GM23338 (cell line): Measurements from ENCODE around the gene WNT8B. TPM values are rescaled to one million over a fixed set of nuclear protein-coding genes. Genes with fewer than 3 reads are reported as not detected.

ENCODE experiments used
- ATAC-seq: fragments of 200-7000 bp; cut with Tn5 transposase; 3 replicates; pipeline ENCODE4 v1.9.1; 2020
- DNase-seq: peaks from one replicate; pipeline ENCODE4 v3.0.0-alpha.2; 2015; ENCODE audit warnings: low spot score
- H2AFZ ChIP-seq: fragments of 200-600 bp; sonication (generic); 2 replicates; pipeline ENCODE4 v1.8.0; 2016; ENCODE audit warnings: antibody characterized with exemption, mild to moderate bottlenecking, moderate library complexity
- H3F3A ChIP-seq: fragments of 200-600 bp; sonication (generic); replicated peaks from 2 replicates; pipeline ENCODE4 v1.8.0; 2017; ENCODE audit warnings: antibody characterized with exemption, mixed run types, low read depth
- H3K27ac ChIP-seq: fragments of 200-600 bp; sonication (generic); 2 replicates; pipeline ENCODE4 v1.6.1; 2016; ENCODE audit warnings: low read depth
- H3K27me3 ChIP-seq: fragments of 200-600 bp; sonication (generic); 2 replicates; pipeline ENCODE4 v1.8.0; 2016; ENCODE audit warnings: mild to moderate bottlenecking, mixed run types, moderate library complexity; ENCODE audit not compliant: insufficient read depth
- H3K36me3 ChIP-seq: fragments of 200-600 bp; sonication (generic); 2 replicates; pipeline ENCODE4 v1.8.0; 2016; ENCODE audit warnings: mild to moderate bottlenecking; ENCODE audit not compliant: insufficient read depth
- H3K4me1 ChIP-seq: fragments of 200-600 bp; sonication (generic); 2 replicates; pipeline ENCODE4 v1.8.0; 2016; ENCODE audit warnings: mild to moderate bottlenecking, moderate library complexity; ENCODE audit not compliant: insufficient read depth
- H3K4me2 ChIP-seq: fragments of 200-600 bp; sonication (generic); 2 replicates; pipeline ENCODE4 v1.7.1; 2017; ENCODE audit warnings: mixed run types
- H3K4me3 ChIP-seq: fragments of 200-600 bp; sonication (generic); 2 replicates; pipeline ENCODE4 v1.6.1; 2016; ENCODE audit warnings: mixed run types
- H3K79me2 ChIP-seq: fragments of 200-600 bp; sonication (generic); replicated peaks from 2 replicates; pipeline ENCODE4 v1.8.0; 2017; ENCODE audit warnings: mild to moderate bottlenecking; ENCODE audit not compliant: insufficient read depth
- H3K9me2 ChIP-seq: fragments of 200-600 bp; sonication (generic); 2 replicates; pipeline ENCODE4 v1.8.0; 2017; ENCODE audit not compliant: insufficient read depth
- H4K20me1 ChIP-seq: fragments of 200-600 bp; sonication (generic); replicated peaks from 2 replicates; pipeline ENCODE4 v1.8.0; 2017; ENCODE audit warnings: mild to moderate bottlenecking; ENCODE audit not compliant: insufficient read depth
- H3K27ac Mint-ChIP-seq: 2 replicates; pipeline ENCODE4 v1.8.0; 2020; ENCODE audit warnings: inconsistent platforms, mild to moderate bottlenecking, moderate library complexity, mixed read lengths
- H3K27me3 Mint-ChIP-seq: 3 replicates; pipeline ENCODE4 v1.8.0; 2022; ENCODE audit warnings: low read depth, mild to moderate bottlenecking, moderate library complexity, mixed read lengths, inconsistent platforms; ENCODE audit not compliant: insufficient read depth, poor library complexity
- H3K36me3 Mint-ChIP-seq: 3 replicates; pipeline ENCODE4 v1.8.0; 2021; ENCODE audit warnings: low read depth, mild to moderate bottlenecking, inconsistent platforms, moderate library complexity, mixed read lengths
- H3K4me1 Mint-ChIP-seq: 3 replicates; pipeline ENCODE4 v1.8.0; 2020; ENCODE audit warnings: mild to moderate bottlenecking, inconsistent platforms, mixed read lengths
- H3K4me3 Mint-ChIP-seq: 3 replicates; pipeline ENCODE4 v1.8.0; 2021; ENCODE audit warnings: moderate library complexity, mild to moderate bottlenecking, inconsistent platforms, mixed read lengths
- H3K9me3 Mint-ChIP-seq: 3 replicates; pipeline ENCODE4 v1.8.0; 2020; ENCODE audit warnings: moderate library complexity, mild to moderate bottlenecking, inconsistent platforms, mixed read lengths
- CREB1 ChIP-seq: fragments of 250-450 bp; sonication (Bioruptor Pico); IDR thresholded peaks from 2 replicates; pipeline ENCODE4 v1.5.0; 2020; ENCODE audit warnings: low read depth, mild to moderate bottlenecking, moderate library complexity
- EZH2 ChIP-seq: fragments of 200-600 bp; sonication (generic); IDR thresholded peaks from one replicate; pipeline ENCODE4 v1.8.0; 2017; ENCODE audit warnings: antibody characterized with exemption, mild to moderate bottlenecking, low read depth; ENCODE audit not compliant: unreplicated experiment
- EZH2phosphoT487 ChIP-seq: fragments of 200-600 bp; sonication (generic); IDR thresholded peaks from one replicate; pipeline ENCODE4 v1.8.1; 2018; ENCODE audit warnings: antibody characterized with exemption; ENCODE audit not compliant: unreplicated experiment
- JUNB ChIP-seq: IDR thresholded peaks from one replicate; pipeline ENCODE4 v1.6.1; 2016; ENCODE audit warnings: antibody characterized with exemption; ENCODE audit not compliant: unreplicated experiment
- NANOG ChIP-seq: IDR thresholded peaks from 2 replicates; pipeline ENCODE4 v1.6.1; 2016; ENCODE audit warnings: antibody characterized with exemption, borderline replicate concordance
- POLR2AphosphoS5 ChIP-seq: IDR thresholded peaks from 2 replicates; pipeline ENCODE4 v1.6.1; 2016; ENCODE audit warnings: antibody characterized with exemption, low read depth
- STAT1 ChIP-seq: IDR thresholded peaks from one replicate; pipeline ENCODE4 v1.6.1; 2016; ENCODE audit warnings: antibody characterized with exemption; ENCODE audit not compliant: unreplicated experiment
- ZNF114 ChIP-seq: fragments of 250-450 bp; sonication (Bioruptor Pico); IDR thresholded peaks from 2 replicates; pipeline ENCODE4 v1.5.0; 2020; ENCODE audit warnings: mild to moderate bottlenecking, moderate library complexity
- ZNF331 ChIP-seq: fragments of 250-450 bp; sonication (Bioruptor Pico); IDR thresholded peaks from 2 replicates; pipeline ENCODE4 v1.5.0; 2020; ENCODE audit warnings: low read depth, mild to moderate bottlenecking, moderate library complexity
- polyA plus RNA-seq: library from polyadenylated mRNA; unstranded; fragments of >200 nt; fragmentation: Nextera tagmentation; extraction: Ambion mirVana; gene quantifications from 2 replicates; pipeline ENCODE4 v1.2.1, GENCODE V29; 2016
- total RNA-seq: library from RNA; depleted of rRNA; stranded (reverse); fragments of >200 nt; shearing (Covaris generic); gene quantifications from 2 replicates; pipeline ENCODE4 v1.2.3, GENCODE V29; 2014
- TF ChIP-seq, protein P1 (sequence below), 2 experiments: fragments of 200-600 bp in 1 of 2; sonication (generic) in 1 of 2; conservative IDR thresholded peaks; 2 replicates each; pipeline versions ENCODE4 v1.5.1 to v1.6.1; 2016 to 2017; ENCODE audit warnings: antibody characterized with exemption in 2 of 2, low read depth in 2 of 2, mild to moderate bottlenecking in 2 of 2, moderate library complexity in 1 of 2
- TF ChIP-seq, protein P2 (sequence below): fragments of 250-450 bp; sonication (Bioruptor Pico); IDR thresholded peaks from 2 replicates; pipeline ENCODE4 v1.5.0; 2020; ENCODE audit warnings: mild to moderate bottlenecking, moderate library complexity
- TF ChIP-seq, protein P3 (sequence below): IDR thresholded peaks from 2 replicates; pipeline ENCODE4 v1.6.1; 2016; ENCODE audit warnings: antibody characterized with exemption
- TF ChIP-seq, protein P4 (sequence below): IDR thresholded peaks from one replicate; pipeline ENCODE4 v1.6.1; 2018; ENCODE audit warnings: antibody characterized with exemption; ENCODE audit not compliant: unreplicated experiment

The WNT8B gene
- total and polyA plus RNA-seq, 2 experiments from 2014 or later: 0.74 to 1.3 TPM

DNA sequence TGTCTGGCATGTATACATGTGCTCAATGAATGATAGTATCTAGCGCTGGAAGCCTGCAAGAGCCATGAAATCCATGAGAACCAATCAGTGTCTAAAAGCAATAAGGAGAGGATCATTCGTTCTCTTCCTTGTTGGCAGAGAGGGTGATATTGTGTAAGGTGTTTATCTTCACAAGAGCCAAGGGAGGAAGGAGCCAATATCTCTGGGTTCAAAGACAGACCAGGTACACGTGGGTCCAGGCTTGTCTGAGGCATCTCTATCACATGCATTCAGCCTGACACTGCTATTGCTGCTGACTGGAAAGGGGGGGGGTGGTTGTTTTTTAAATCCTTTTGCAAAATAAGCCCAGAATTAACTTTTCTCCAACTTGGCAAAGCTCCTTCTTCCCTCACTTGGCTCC is 52.8 kb downstream of the WNT8B start:
- Mint-ChIP-seq H3K4me1 (no peaks in the 10 kb centered on the region; the same call in 2 of the 3 replicates), H3K27me3 (peaks cover 21% of the 10 kb centered on the region), H3K36me3 (no peaks in the 10 kb centered on the region), H3K4me3 (no peak overlapping the region), H3K9me3 (no peaks in the 10 kb centered on the region), H3K27ac (no peak overlapping the region)
- DNase-seq (no peak), ATAC-seq (no peak)
- Histone ChIP-seq H3K4me1 (peaks cover 5% of the 10 kb centered on the region; the same call in 1 of the 2 replicates), H3K79me2 (no peaks in the 10 kb centered on the region), H3K27me3 (peaks cover 14% of the 10 kb centered on the region), H3F3A (no peaks in the 10 kb centered on the region), H3K4me3 (no peak overlapping the region), H3K9me2 (no peaks in the 10 kb centered on the region), H4K20me1 (no peaks in the 10 kb centered on the region; the same call in 1 of the 2 replicates), H3K4me2 (no peak overlapping the region), H3K36me3 (no peaks in the 10 kb centered on the region), H3K27ac (no peak overlapping the region), H2AFZ (no peak overlapping the region)
- TF ChIP-seq STAT1: no peak
- TF ChIP-seq, protein P1, sequence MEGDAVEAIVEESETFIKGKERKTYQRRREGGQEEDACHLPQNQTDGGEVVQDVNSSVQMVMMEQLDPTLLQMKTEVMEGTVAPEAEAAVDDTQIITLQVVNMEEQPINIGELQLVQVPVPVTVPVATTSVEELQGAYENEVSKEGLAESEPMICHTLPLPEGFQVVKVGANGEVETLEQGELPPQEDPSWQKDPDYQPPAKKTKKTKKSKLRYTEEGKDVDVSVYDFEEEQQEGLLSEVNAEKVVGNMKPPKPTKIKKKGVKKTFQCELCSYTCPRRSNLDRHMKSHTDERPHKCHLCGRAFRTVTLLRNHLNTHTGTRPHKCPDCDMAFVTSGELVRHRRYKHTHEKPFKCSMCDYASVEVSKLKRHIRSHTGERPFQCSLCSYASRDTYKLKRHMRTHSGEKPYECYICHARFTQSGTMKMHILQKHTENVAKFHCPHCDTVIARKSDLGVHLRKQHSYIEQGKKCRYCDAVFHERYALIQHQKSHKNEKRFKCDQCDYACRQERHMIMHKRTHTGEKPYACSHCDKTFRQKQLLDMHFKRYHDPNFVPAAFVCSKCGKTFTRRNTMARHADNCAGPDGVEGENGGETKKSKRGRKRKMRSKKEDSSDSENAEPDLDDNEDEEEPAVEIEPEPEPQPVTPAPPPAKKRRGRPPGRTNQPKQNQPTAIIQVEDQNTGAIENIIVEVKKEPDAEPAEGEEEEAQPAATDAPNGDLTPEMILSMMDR (conservative IDR thresholded peaks at IDR 0.05; ENCODE audit: low read depth in 2 of 2): no peak
- no peak for TF ChIP-seq JUNB
- no peak for TF ChIP-seq POLR2AphosphoS5
- no peak for TF ChIP-seq NANOG
- TF ChIP-seq, protein P2, sequence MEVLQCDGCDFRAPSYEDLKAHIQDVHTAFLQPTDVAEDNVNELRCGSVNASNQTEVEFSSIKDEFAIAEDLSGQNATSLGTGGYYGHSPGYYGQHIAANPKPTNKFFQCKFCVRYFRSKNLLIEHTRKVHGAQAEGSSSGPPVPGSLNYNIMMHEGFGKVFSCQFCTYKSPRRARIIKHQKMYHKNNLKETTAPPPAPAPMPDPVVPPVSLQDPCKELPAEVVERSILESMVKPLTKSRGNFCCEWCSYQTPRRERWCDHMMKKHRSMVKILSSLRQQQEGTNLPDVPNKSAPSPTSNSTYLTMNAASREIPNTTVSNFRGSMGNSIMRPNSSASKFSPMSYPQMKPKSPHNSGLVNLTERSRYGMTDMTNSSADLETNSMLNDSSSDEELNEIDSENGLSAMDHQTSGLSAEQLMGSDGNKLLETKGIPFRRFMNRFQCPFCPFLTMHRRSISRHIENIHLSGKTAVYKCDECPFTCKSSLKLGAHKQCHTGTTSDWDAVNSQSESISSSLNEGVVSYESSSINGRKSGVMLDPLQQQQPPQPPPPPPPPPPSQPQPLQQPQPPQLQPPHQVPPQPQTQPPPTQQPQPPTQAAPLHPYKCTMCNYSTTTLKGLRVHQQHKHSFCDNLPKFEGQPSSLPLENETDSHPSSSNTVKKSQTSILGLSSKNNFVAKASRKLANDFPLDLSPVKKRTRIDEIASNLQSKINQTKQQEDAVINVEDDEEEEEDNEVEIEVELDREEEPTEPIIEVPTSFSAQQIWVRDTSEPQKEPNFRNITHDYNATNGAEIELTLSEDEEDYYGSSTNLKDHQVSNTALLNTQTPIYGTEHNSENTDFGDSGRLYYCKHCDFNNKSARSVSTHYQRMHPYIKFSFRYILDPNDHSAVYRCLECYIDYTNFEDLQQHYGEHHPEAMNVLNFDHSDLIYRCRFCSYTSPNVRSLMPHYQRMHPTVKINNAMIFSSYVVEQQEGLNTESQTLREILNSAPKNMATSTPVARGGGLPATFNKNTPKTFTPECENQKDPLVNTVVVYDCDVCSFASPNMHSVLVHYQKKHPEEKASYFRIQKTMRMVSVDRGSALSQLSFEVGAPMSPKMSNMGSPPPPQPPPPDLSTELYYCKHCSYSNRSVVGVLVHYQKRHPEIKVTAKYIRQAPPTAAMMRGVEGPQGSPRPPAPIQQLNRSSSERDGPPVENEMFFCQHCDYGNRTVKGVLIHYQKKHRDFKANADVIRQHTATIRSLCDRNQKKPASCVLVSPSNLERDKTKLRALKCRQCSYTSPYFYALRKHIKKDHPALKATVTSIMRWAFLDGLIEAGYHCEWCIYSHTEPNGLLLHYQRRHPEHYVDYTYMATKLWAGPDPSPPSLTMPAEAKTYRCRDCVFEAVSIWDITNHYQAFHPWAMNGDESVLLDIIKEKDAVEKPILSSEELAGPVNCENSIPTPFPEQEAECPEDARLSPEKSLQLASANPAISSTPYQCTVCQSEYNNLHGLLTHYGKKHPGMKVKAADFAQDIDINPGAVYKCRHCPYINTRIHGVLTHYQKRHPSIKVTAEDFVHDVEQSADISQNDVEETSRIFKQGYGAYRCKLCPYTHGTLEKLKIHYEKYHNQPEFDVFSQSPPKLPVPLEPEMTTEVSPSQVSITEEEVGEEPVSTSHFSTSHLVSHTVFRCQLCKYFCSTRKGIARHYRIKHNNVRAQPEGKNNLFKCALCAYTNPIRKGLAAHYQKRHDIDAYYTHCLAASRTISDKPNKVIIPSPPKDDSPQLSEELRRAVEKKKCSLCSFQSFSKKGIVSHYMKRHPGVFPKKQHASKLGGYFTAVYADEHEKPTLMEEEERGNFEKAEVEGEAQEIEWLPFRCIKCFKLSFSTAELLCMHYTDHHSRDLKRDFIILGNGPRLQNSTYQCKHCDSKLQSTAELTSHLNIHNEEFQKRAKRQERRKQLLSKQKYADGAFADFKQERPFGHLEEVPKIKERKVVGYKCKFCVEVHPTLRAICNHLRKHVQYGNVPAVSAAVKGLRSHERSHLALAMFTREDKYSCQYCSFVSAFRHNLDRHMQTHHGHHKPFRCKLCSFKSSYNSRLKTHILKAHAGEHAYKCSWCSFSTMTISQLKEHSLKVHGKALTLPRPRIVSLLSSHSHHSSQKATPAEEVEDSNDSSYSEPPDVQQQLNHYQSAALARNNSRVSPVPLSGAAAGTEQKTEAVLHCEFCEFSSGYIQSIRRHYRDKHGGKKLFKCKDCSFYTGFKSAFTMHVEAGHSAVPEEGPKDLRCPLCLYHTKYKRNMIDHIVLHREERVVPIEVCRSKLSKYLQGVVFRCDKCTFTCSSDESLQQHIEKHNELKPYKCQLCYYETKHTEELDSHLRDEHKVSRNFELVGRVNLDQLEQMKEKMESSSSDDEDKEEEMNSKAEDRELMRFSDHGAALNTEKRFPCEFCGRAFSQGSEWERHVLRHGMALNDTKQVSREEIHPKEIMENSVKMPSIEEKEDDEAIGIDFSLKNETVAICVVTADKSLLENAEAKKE (CRISPR knock-in tag): no peak
- TF ChIP-seq, protein P3, sequence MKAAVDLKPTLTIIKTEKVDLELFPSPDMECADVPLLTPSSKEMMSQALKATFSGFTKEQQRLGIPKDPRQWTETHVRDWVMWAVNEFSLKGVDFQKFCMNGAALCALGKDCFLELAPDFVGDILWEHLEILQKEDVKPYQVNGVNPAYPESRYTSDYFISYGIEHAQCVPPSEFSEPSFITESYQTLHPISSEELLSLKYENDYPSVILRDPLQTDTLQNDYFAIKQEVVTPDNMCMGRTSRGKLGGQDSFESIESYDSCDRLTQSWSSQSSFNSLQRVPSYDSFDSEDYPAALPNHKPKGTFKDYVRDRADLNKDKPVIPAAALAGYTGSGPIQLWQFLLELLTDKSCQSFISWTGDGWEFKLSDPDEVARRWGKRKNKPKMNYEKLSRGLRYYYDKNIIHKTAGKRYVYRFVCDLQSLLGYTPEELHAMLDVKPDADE: no peak
- no peak for TF ChIP-seq EZH2
- no peak for TF ChIP-seq CREB1 (CRISPR knock-in tag)
- TF ChIP-seq, protein P4, sequence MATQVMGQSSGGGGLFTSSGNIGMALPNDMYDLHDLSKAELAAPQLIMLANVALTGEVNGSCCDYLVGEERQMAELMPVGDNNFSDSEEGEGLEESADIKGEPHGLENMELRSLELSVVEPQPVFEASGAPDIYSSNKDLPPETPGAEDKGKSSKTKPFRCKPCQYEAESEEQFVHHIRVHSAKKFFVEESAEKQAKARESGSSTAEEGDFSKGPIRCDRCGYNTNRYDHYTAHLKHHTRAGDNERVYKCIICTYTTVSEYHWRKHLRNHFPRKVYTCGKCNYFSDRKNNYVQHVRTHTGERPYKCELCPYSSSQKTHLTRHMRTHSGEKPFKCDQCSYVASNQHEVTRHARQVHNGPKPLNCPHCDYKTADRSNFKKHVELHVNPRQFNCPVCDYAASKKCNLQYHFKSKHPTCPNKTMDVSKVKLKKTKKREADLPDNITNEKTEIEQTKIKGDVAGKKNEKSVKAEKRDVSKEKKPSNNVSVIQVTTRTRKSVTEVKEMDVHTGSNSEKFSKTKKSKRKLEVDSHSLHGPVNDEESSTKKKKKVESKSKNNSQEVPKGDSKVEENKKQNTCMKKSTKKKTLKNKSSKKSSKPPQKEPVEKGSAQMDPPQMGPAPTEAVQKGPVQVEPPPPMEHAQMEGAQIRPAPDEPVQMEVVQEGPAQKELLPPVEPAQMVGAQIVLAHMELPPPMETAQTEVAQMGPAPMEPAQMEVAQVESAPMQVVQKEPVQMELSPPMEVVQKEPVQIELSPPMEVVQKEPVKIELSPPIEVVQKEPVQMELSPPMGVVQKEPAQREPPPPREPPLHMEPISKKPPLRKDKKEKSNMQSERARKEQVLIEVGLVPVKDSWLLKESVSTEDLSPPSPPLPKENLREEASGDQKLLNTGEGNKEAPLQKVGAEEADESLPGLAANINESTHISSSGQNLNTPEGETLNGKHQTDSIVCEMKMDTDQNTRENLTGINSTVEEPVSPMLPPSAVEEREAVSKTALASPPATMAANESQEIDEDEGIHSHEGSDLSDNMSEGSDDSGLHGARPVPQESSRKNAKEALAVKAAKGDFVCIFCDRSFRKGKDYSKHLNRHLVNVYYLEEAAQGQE: no peak
- TF ChIP-seq ZNF331 (CRISPR knock-in tag): no peak
- TF ChIP-seq ZNF114 (CRISPR knock-in tag): no peak
- no peak for TF ChIP-seq EZH2phosphoT487
